ENCODE measurements around the gene PLA2R1.

GRCh38 chr2:160033732-160034392 is 28.6 kb downstream of the PLA2R1 start:
- no peak for TF ChIP-seq SPI1 (IDR thresholded peaks at IDR 0.05; ENCODE audit: borderline replicate concordance, insufficient read depth, low read depth, low read length)
- no peak for TF ChIP-seq TCF12 (IDR thresholded peaks at IDR 0.05; ENCODE audit: low read depth, low read length)
- no peak for TF ChIP-seq PRDM15 (CRISPR knock-in tag; IDR thresholded peaks at IDR 0.05)
- no peak for TF ChIP-seq CTCF (IDR thresholded peaks at IDR 0.05 in 2 of 3, conservative IDR thresholded peaks at IDR 0.05 in 1 of 3; ENCODE audit: control insufficient read depth in 2 of 3, extremely low read depth in 1 of 3, insufficient read depth in 1 of 3, low read depth in 3 of 3, low read length in 3 of 3)
